Adipocyte (in vitro differentiated cells): Measurements from ENCODE around the gene TACC3.
A peak's percentile ranks its signal among the peaks of the same experiment; 100 is the strongest.

ENCODE experiments used
- DNase-seq: peaks from one replicate; pipeline ENCODE4 v3.0.0-alpha.2; 2015; ENCODE audit warnings: low read depth
- H3K27me3 ChIP-seq: replicated peaks from 2 replicates; pipeline ENCODE4 v1.7.0; 2013; ENCODE audit warnings: mild to moderate bottlenecking, low read length, moderate library complexity; ENCODE audit not compliant: control insufficient read depth, insufficient read depth
- H3K36me3 ChIP-seq: 2 replicates; pipeline ENCODE4 v1.7.0; 2013; ENCODE audit warnings: low read length, mild to moderate bottlenecking, moderate library complexity; ENCODE audit not compliant: control insufficient read depth, insufficient read depth, severe bottlenecking
- H3K4me1 ChIP-seq: 2 replicates; pipeline ENCODE4 v1.7.0; 2013; ENCODE audit warnings: mild to moderate bottlenecking, low read length, moderate library complexity; ENCODE audit not compliant: control insufficient read depth, insufficient read depth
- H3K4me3 ChIP-seq: 2 replicates; pipeline ENCODE4 v1.7.0; 2013; ENCODE audit warnings: mild to moderate bottlenecking, low read length, moderate library complexity
- H3K9ac ChIP-seq: 2 replicates; pipeline ENCODE4 v1.7.0; 2013; ENCODE audit warnings: mild to moderate bottlenecking, low read length, moderate library complexity
- H3K9me3 ChIP-seq: 2 replicates; pipeline ENCODE4 v1.7.0; 2013; ENCODE audit warnings: mild to moderate bottlenecking, low read length, moderate library complexity; ENCODE audit not compliant: control insufficient read depth

Gene TACC3

DNA sequence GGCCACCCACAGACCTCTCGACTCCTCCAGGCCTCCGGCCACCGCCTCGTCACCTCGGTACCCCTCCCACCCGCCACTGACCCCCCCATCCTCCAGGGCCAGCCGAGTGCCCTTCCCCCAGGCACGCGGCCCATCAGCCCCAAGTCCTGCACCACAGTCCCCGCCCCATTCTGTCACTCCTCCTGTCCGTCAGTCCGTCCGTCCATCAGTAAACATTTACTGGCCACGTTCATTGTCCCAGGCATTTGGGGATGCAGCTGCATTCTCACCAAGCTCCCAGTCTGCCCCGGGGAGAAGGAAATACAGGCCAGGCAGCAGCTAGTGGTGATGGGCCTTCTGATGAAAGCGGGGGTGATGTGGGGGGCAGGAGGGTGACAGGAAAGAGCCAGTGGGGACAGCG, 36.5 kb downstream of the TACC3 start:
- Histone ChIP-seq H3K27me3 (peaks cover 14% of the 10 kb centered on the region), H3K4me3 (no peak overlapping the region), H3K36me3 (no peaks in the 10 kb centered on the region), H3K9ac (no peak overlapping the region), H3K9me3 (no peaks in the 10 kb centered on the region), H3K4me1 (no peaks in the 10 kb centered on the region)
- no peak for DNase-seq

DNA sequence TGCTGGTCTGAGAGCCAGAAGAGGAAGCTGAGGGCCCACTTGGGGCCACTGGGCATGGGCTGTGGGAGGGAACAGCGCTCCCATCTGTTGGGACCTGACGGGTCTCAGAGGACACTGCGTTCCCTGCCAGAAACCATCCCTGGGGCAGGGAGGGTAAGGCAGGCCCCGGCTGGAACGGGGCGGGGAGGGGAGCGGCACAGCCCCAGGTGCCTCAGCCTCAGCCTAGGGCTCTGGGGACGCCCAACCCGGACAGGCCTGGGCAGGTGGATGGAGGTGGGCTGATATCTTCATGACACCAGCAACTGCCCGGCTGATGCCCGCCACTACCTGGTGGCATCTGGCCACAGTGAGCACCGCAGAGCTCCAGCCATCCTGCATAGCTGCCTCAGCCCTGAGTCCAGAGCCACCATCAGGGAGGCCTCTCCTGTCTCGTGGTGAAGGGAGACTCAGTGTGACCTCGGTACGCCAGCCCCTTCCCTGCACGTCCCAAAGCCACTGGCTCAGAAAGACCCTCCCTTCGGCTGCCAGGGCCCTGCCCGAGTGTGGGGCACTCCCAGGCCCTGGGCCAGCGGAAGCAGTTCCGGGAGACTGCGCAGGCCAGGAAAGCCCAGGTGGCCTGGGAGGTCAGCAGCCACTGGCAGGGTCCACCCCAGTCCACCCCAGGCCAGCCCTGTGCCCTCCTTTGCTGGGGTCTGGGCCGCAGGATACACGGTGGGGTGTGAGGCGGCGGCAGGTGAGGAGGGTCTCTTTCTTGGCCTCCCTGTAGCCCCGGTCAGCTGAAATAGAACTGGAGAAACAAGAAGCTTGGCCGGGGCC, 37.2 kb downstream of the TACC3 start:
- Histone ChIP-seq H3K9ac (no peak overlapping the region), H3K4me3 (no peak overlapping the region), H3K4me1 (no peaks in the 10 kb centered on the region), H3K36me3 (no peaks in the 10 kb centered on the region), H3K27me3 (peaks cover 14% of the 10 kb centered on the region), H3K9me3 (no peaks in the 10 kb centered on the region)
- DNase-seq: no peak

DNA sequence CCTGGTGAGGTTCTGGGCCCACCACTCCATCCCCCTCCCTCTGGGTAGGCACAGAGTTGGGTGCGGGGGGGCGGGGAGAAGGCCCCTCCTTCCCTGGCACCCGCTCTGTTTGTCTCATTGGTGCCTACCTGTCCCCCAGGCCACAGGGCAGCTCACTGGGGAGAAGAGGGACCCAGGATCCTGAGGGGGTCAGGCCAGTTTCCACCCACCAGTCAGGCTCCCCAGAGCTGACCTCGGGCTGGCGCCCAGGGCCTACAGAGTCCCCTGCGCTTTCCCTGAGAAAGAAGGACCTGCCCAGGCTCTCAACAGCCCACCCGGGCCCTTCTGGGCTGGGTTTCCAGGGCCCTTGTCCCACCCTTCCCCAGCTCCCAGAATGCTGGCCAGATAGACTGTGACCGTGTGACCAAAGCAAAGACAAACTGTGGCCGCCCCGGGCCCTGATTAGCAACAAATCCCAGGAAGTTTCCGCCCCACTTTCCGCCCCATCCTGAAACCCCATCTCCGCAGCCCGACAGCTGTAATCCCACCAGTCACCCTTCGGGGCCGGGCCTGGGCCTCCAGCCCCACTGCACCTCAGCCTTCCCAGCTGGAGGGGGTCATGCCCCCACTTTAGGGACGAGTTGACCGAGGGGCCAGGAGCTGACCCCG, 38.0 kb downstream of the TACC3 start:
- no peak for DNase-seq
- Histone ChIP-seq H3K4me3 (no peak overlapping the region), H3K27me3 (peaks cover 11% of the 10 kb centered on the region), H3K36me3 (no peaks in the 10 kb centered on the region), H3K9me3 (no peaks in the 10 kb centered on the region), H3K9ac (no peak overlapping the region), H3K4me1 (peaks cover 3% of the 10 kb centered on the region)

DNA sequence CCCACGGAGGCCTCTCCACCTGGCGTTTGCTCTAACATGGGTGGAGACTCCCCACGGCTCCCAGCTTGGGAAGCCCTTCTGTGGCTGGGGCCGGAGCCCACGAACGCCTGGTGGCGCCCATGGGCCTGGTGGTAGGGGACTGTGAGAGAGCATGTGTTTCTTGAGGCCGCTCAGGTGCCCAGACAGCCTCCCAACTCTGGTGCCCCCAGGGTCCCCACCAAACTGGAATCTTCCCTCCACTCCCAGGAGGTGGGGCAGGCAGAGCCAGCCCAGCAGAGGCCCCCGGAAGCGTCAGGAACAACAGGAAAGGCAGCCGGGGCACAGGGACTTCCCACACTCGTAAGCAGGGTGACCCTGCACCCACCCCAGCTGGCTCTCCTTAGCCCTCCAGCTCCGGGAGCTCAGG, 38.5 kb downstream of the TACC3 start:
- peaks cover 3% of the 10 kb centered on the region for H3K4me1 ChIP-seq
- H3K36me3 ChIP-seq: no peaks in the 10 kb centered on the region
- DNase-seq: no peak
- H3K9me3 ChIP-seq: no peaks in the 10 kb centered on the region
- H3K4me3 ChIP-seq: no peak overlapping the region
- H3K9ac ChIP-seq: no peak overlapping the region
- peaks cover 11% of the 10 kb centered on the region for H3K27me3 ChIP-seq

DNA sequence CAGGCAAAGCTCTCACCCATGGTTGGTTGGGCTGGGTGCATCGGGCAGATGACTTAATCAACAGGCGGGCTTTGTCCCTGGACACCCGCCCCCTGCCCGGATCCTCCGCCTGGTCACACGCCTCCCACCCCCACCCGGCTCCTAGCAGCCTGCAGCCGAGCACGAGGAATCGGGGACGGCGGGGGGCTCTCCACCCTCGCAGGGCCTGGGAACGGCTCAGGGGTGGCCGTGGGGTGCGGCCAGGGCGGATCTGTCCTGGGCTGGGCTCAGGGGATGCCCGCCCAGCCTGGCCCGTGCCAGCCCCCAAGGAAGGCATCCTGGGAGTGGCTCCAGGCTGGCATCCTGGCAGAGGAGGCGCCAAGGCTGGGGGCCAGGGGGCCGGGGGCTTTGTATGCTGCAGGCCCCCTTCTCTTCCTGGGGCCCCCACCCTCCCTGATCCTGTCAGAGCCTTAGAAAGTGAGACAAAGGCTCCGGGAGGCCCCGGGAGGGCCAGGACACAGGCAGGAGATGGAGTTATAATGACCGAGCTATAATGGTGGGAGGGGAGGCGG, 39.3 kb downstream of the TACC3 start:
- H3K4me1 ChIP-seq: peaks cover 3% of the 10 kb centered on the region
- peaks cover 15% of the 10 kb centered on the region for H3K27me3 ChIP-seq
- H3K9me3 ChIP-seq: no peaks in the 10 kb centered on the region
- no peak overlapping the region for H3K9ac ChIP-seq
- no peaks in the 10 kb centered on the region for H3K36me3 ChIP-seq
- no peak overlapping the region for H3K4me3 ChIP-seq
- no peak for DNase-seq

DNA sequence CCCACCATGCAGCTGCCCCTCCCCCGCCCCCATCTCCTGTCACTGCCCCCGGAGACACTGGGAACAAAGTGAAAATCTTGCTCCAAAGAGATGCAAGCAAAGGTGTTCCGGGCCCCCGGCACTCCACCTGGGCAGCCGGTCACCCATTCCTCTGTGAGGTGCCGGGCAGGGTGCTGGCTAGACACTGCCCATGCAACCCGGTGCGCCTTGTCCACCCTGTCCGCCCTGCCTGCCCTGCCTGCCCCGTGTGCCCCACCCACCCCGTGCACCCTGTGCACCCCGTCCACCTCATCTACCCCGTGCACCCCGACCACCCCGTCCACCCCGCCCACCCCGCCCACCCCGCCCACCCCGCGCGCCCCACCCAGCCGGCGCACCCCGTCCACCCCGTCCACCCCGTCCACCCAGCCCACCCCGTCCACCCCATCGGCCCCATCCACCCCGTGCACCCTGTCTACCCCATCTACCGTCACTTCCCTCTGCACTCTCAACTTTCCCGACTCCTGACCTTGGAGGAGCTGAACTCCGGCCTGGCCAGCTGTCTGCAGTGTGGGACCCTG, 39.9 kb downstream of the TACC3 start:
- no peak for DNase-seq
- Histone ChIP-seq H3K36me3 (no peaks in the 10 kb centered on the region), H3K27me3 (peaks cover 15% of the 10 kb centered on the region), H3K9ac (no peak overlapping the region), H3K4me1 (peaks cover 3% of the 10 kb centered on the region), H3K9me3 (no peaks in the 10 kb centered on the region), H3K4me3 (no peak overlapping the region)

DNA sequence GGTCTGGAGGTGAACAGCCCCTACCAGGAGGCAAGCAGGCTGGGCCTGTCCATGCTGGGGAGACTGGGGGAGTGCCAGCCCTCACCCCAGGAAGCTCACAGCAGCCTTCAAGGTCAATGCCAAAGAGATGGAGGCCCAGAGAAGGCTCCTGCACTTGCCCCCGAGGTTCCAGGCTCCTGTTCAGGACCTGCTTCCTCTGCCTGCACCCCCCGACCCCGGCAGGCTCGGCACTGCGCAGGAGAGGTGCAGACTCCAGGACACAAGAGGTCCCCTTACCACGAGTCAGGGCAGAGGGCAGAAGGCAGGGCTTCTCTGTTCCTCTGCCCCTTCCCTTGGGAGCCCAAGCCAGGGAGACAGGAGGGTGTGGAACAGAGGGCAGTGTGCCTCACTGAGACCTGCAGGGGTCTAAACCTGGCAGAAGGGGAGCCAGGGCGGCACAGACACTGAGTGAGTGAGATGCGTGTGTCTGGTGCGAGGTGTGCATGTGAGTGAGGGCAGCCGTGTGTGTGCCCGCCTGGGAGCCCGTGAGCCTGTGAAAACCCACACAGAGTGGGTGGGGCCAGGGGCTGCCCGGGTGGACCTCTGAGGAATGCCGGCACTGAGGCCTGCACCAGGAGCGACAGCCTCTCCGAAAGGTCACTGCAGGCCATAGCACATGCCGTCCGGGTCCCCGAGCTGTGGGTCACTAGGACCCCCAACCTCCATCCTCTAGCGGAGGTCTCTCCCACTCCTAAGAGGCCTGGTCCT, 41.1 kb downstream of the TACC3 start:
- H3K4me3 ChIP-seq: no peak overlapping the region
- peaks cover 15% of the 10 kb centered on the region for H3K27me3 ChIP-seq
- H3K36me3 ChIP-seq: no peaks in the 10 kb centered on the region
- H3K9ac ChIP-seq: no peak overlapping the region
- DNase-seq: no peak
- no peaks in the 10 kb centered on the region for H3K9me3 ChIP-seq
- peaks cover 3% of the 10 kb centered on the region for H3K4me1 ChIP-seq

DNA sequence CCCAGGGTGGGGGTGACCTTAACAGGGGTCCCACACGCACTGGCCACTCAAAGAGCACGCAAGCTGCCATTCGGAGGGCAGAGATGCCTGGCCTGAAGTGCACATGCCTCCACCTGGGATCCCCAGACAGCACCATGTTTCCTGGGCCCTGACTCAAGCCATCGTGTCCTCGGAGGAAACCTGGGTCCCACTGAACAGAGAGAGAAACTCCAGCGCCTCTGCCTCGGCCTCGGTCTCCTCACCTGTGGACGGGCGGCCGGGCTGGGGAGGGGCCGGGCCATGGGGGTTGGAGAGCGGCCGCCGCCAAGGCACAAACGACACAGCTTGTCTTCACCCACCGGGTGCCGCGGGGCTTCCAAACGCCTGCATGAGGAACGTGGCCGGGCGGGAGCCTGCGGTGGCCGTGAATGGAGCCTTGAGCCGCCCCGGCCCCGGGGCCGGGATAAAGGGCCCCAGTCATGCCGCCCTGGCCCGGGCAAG, 41.8 kb downstream of the TACC3 start:
- Histone ChIP-seq H3K27me3 (peaks cover 18% of the 10 kb centered on the region), H3K9me3 (no peaks in the 10 kb centered on the region), H3K4me1 (peaks cover 3% of the 10 kb centered on the region), H3K36me3 (no peaks in the 10 kb centered on the region), H3K9ac (no peak overlapping the region), H3K4me3 (no peak overlapping the region)
- no peak for DNase-seq

DNA sequence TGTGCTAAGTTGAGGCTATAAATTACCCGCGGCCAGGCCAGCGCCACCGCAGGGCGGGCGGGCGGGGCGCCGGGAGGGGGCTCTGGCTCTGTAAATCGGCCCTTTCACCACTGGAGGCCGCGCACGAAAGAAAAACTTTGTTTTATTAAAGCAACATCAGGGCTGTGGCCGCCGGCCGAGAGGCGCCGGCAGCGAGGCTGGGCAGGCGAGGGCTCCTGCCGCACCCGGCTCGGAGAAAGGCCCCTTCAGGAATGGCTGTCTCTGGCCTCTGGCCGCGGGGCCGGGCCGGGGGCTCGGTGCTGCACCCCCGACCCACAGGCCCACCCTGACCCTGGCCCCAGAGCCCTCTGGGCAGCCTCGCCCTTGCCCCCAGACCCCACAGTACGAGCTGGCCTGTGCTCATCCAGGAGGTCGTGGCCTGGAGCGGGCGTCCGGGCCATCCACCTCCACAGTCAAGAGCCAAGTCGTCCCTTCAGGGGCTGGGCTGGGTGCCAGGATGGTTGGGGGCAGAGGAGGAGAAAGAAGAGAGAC, 42.3 kb downstream of the TACC3 start:
- Histone ChIP-seq H3K36me3 (no peaks in the 10 kb centered on the region), H3K9me3 (no peaks in the 10 kb centered on the region)

DNA sequence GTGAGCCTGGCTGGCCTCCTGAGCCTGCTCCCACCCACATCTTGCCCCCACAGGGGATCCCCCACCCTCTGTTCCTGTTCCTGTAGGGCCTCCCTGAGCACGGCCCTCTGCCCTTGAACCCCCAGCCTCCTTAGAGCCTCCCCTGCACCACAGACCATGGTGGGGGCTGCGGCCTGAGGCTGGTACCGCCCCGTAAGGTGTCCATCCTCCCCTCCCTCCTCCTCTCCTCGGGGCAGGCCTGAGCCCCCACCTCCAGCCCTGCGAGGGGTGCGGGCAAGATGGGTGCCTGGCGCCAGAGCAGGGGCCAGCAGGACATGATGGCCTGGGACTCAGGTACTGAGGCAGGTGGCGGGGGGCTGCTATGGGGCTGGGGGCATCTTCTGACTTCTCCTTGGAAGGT, 43.3 kb downstream of the TACC3 start:
- Histone ChIP-seq H3K9ac (no peak overlapping the region), H3K27me3 (peaks cover 26% of the 10 kb centered on the region), H3K9me3 (no peaks in the 10 kb centered on the region), H3K4me1 (peaks cover 3% of the 10 kb centered on the region), H3K4me3 (no peak overlapping the region), H3K36me3 (no peaks in the 10 kb centered on the region)
- no peak for DNase-seq

More for the DNA sequence above, 42.3 kb downstream of the TACC3 start:
- Histone ChIP-seq H3K4me3 (no peak overlapping the region), H3K4me1 (peaks cover 3% of the 10 kb centered on the region), H3K9ac (peak overlapping the region; percentile 42), H3K27me3 (peaks cover 23% of the 10 kb centered on the region)
- DNase-seq: peak; percentile 69
